Endothelial cell (in vitro differentiated cells): ENCODE data around the gene LTA4H. TPM values are rescaled to one million over a fixed set of nuclear protein-coding genes. Genes with fewer than 3 reads are reported as not detected.
A peak's percentile ranks its signal among the peaks of the same experiment; 100 is the strongest.

Source experiments
- DNase-seq: peaks from one replicate; pipeline ENCODE4 v3.0.0; 2021; ENCODE audit warnings: low spot score
- H3K27ac Mint-ChIP-seq: one replicate; pipeline ENCODE4 v1.8.0; 2021; ENCODE audit warnings: mixed read lengths, inconsistent platforms; ENCODE audit not compliant: unreplicated experiment
- H3K27me3 Mint-ChIP-seq: one replicate; pipeline ENCODE4 v1.8.0; 2021; ENCODE audit warnings: mild to moderate bottlenecking, moderate library complexity, mixed read lengths, inconsistent platforms; ENCODE audit not compliant: unreplicated experiment
- H3K36me3 Mint-ChIP-seq: one replicate; pipeline ENCODE4 v1.8.0; 2021; ENCODE audit warnings: mild to moderate bottlenecking, low read depth, mixed read lengths, inconsistent platforms; ENCODE audit not compliant: unreplicated experiment
- H3K4me1 Mint-ChIP-seq: one replicate; pipeline ENCODE4 v1.8.0; 2021; ENCODE audit warnings: mild to moderate bottlenecking, mixed read lengths, inconsistent platforms; ENCODE audit not compliant: unreplicated experiment
- H3K4me3 Mint-ChIP-seq: one replicate; pipeline ENCODE4 v1.8.0; 2021; ENCODE audit warnings: mild to moderate bottlenecking, mixed read lengths, inconsistent platforms; ENCODE audit not compliant: unreplicated experiment
- H3K9me3 Mint-ChIP-seq: one replicate; pipeline ENCODE4 v1.8.0; 2021; ENCODE audit warnings: mixed read lengths, inconsistent platforms; ENCODE audit not compliant: unreplicated experiment
- CTCF ChIP-seq: fragments of 200-600 bp; sonication (generic); IDR thresholded peaks from one replicate; pipeline ENCODE4 v1.5.0; 2021; ENCODE audit warnings: antibody characterized with exemption; ENCODE audit not compliant: unreplicated experiment
- total RNA-seq: library from RNA; stranded (reverse); fragmentation: NEBNext Ultra II Directional; extraction: Animal tissue kit (Norgen Biotek cat#: 25700); gene quantifications from one replicate; pipeline ENCODE4 v1.2.1, GENCODE V29; 2021; ENCODE audit not compliant: unreplicated experiment

Gene LTA4H
- total RNA-seq, 1 donor from 2014 or later: 86.5 TPM

DNA sequence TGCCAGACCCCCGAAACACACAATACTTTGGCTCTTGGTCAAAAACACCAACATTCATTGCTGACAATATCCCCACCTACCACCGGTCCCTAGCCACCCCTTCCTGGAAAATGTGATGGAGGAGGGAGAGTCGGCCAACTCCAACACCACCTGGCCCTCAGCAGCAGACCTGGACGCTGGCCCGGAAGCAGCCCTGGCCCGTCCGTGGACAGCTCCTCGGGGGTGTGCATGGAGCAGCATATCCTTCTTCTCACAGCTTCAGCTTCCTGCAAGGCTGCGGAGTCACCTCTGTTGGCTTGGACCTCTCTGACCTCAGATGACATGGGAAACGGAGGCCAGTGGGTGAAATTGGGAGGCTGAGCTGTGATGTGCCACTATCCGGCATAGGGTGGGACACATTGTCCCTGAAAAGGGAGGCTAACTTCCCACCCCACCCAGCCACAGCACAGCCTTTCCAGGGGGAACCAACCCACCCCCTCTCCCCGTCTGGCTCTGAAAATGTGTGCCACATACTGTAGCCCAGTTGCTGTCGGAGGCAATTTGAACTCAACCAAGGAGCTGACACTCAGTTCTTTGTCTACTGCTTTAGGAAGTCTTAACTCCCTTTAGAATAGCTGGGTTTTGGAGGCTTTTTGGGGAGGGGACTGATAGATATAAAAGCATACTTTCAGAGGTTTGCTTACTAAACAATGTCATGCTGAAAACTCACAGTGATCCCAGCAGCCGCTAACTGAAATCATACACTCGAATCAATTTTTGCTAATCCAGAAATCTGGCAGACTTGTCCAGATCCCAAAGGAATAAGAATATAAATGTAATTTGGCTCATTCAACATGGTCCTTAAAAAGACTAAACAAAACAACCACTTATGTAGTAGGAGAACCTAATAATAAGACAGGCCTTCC lies 43.1 kb upstream of the LTA4H start:
- H3K4me3 Mint-ChIP-seq: no peak overlapping the region
- no peak for DNase-seq

GRCh38 chr12:96077081-96077480 lies 41.7 kb upstream of the LTA4H start:
- Mint-ChIP-seq H3K36me3 (no peaks in the 10 kb centered on the region), H3K27me3 (peaks cover 3% of the 10 kb centered on the region), H3K27ac (no peak overlapping the region), H3K9me3 (no peaks in the 10 kb centered on the region), H3K4me1 (peaks cover 45% of the 10 kb centered on the region), H3K4me3 (no peak overlapping the region)
- no peak for TF ChIP-seq CTCF
- DNase-seq: no peak

More for the DNA sequence above, 43.1 kb upstream of the LTA4H start:
- Mint-ChIP-seq H3K9me3 (no peaks in the 10 kb centered on the region), H3K4me1 (peaks cover 39% of the 10 kb centered on the region), H3K27me3 (peaks cover 3% of the 10 kb centered on the region), H3K36me3 (no peaks in the 10 kb centered on the region), H3K27ac (no peak overlapping the region)
- no peak for TF ChIP-seq CTCF

GRCh38 chr12:96075560-96075959 lies 40.2 kb upstream of the LTA4H start:
- peaks cover 3% of the 10 kb centered on the region for H3K36me3 Mint-ChIP-seq
- no peak for TF ChIP-seq CTCF
- H3K4me3 Mint-ChIP-seq: no peak overlapping the region
- no peak overlapping the region for H3K27ac Mint-ChIP-seq
- peaks cover 45% of the 10 kb centered on the region for H3K4me1 Mint-ChIP-seq
- DNase-seq: no peak
- no peaks in the 10 kb centered on the region for H3K9me3 Mint-ChIP-seq
- peaks cover 7% of the 10 kb centered on the region for H3K27me3 Mint-ChIP-seq

- no peak overlapping the region for H3K4me3 Mint-ChIP-seq
- H3K4me1 Mint-ChIP-seq: peaks cover 43% of the 10 kb centered on the region
- peaks cover 3% of the 10 kb centered on the region for H3K36me3 Mint-ChIP-seq
- peaks cover 7% of the 10 kb centered on the region for H3K27me3 Mint-ChIP-seq
- DNase-seq: no peak
- no peaks in the 10 kb centered on the region for H3K9me3 Mint-ChIP-seq
- TF ChIP-seq CTCF: no peak
- H3K27ac Mint-ChIP-seq: peak overlapping the region; percentile 3
Measured at GRCh38 chr12:96073346-96074330, 38.3 kb upstream of the LTA4H start.
